HG03342 (cell line): ENCODE results near the gene UQCC5.

ENCODE experiments used
- ATAC-seq: cut with Tn5 transposase; IDR thresholded peaks from one replicate; pipeline ENCODE4 v1.9.1; 2021; ENCODE audit warnings: mild to moderate bottlenecking, moderate library complexity; ENCODE audit not compliant: unreplicated experiment

UQCC5 gene, protein sequence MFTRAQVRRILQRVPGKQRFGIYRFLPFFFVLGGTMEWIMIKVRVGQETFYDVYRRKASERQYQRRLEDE

DNA sequence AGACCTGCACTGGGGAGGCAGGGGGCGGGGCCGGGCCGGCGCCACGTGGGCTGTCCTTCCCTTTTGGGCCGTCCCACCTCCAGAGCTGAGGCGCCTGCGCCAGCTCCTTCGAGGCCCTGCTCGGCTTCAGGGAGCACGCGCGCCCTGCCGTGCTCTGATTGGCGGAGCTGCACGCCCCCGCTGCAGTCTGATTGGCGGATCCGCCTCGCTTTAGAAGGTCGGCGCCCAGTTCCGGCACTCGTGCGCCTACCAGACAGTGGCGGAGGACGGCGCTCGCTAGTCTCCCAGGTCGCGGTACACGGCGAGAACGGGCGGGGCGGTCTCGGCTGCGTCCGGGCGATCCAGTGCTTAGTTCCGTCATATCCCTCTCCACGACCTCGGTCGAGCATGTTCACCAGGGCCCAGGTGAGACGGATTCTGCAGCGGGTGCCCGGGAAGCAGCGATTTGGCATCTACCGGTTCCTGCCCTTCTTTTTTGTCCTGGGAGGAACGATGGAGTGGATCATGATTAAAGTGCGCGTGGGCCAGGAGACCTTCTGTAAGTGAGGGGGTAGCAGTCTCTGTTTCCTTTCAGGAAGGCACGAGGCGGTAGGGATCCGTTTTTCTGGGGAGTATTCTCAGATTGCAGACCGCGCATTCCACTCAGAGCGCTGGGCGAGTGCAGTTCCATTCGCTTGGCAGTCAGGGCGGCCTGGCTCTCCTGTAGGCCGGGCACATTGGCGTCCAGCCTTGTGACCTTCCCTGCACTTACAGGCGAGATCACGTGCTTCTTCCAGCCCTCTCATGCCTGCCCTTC, at the start of gene UQCC5:
TSS of gene UQCC5 (plus strand) at position 237 of the 796 bp plus-strand sequence. CDS start at position 388, 151 bp downstream.
- peak; percentile 81 for ATAC-seq

- ATAC-seq, result no peak
Measured at GRCh38 chr3:52487050-52487787, 49.2 kb upstream of the UQCC5 start.

GRCh38 chr3:52487788-52488691, 48.4 kb upstream of the UQCC5 start:
- no peak for ATAC-seq

DNA sequence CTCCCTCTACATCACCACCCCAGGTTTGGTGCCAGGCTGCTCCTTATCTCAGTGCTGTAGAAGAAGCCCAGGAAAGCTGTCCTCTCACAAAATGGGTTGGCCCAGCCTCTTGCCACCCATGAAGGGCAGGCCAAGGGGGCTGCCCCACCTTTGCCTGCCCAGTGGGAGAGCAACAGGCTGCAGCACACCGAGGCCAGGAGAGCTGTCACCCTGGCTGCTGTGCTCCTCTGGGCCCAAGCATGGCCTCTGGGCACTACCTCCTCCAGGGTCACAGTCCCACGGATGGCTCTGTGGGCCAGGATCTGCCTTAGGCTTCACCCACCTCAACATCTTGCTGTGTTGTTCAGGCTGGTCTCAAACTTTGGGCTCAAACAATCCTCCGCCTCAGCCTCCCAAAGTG, 47.7 kb upstream of the UQCC5 start:
- ATAC-seq, result no peak

GRCh38 chr3:52489453-52489852, 47.0 kb upstream of the UQCC5 start:
- no peak for ATAC-seq

DNA sequence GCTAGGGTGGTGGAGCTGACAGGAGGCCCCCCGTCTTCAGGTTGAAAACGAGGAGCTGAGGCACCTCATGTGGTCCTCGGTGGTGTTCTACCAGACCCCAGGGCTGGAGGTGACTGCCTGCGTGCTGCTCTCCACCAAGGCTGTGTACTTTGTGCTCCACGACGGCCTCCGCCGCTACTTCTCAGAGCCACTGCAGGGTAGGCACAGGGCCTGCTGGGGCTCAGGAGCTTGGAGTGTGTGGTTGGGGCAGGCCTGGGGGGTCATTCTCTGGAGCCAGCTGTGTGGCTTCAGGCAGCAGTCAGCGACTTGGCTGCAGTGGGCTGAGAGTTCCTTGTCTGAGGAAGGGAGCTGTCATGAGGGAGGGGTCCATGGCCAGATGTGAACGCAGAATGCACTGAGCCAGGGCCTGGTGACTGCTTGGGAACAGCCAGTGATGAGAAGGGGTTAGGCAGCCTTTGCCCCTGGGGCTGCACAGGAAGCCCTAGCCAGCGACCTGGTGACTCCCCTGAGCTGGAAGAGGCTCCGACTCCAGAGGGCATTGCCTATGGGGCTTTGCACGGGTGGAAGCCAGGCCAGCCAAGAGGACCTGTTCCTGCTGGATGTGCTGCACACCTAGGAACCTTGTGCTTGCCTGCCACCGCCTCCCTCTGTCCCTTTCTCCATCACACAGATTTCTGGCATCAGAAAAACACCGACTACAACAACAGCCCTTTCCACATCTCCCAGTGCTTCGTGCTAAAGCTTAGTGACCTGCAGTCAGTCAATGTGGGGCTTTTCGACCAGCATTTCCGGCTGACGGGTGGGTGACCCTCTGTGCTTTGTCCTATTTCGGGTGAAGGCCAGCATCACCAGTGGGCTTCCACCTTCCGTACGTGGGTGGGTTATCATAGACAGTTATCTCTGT, 46.1 kb upstream of the UQCC5 start:
- no peak for ATAC-seq

GRCh38 chr3:52490939-52491526, 45.4 kb upstream of the UQCC5 start:
- ATAC-seq, result no peak

- ATAC-seq, result no peak
Measured at GRCh38 chr3:52492059-52492458, 44.3 kb upstream of the UQCC5 start.

- ATAC-seq, result no peak
Measured at GRCh38 chr3:52493232-52494017, 43.0 kb upstream of the UQCC5 start.

GRCh38 chr3:52494445-52494844, 42.0 kb upstream of the UQCC5 start:
- ATAC-seq, result no peak

DNA sequence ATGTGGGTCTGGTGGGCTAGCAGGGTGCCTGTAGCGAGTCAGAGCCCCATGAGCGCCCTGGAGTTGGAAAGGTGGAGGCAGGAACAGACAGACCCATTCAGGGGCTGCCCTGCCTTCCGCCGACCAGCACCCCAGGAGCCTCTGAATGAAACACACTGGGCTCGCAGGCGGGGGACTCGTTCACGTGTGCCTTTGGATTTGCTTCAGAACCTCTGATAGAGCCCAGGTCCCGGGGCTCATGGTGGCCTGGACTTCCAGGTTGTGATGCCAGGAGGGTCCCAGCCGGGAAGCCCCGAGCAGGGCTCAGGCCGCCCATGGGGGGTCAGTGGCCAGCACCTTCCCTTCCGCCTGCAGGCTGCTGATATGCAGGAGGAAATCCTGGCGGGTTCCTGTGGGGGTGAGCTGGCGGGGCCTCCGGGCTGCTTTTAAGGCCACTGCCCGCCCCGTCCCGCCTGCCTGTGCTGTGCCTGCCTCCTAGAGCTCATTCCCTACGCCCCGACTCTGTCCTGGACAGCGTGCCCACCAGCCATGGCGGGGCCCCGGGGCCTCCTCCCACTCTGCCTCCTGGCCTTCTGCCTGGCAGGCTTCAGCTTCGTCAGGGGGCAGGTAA, 41.4 kb upstream of the UQCC5 start, which contains the start of gene STAB1:
TSS of gene STAB1 (plus strand) at position 453 of the 610 bp plus-strand sequence. CDS start at position 529, 76 bp downstream.
- ATAC-seq, result no peak

DNA sequence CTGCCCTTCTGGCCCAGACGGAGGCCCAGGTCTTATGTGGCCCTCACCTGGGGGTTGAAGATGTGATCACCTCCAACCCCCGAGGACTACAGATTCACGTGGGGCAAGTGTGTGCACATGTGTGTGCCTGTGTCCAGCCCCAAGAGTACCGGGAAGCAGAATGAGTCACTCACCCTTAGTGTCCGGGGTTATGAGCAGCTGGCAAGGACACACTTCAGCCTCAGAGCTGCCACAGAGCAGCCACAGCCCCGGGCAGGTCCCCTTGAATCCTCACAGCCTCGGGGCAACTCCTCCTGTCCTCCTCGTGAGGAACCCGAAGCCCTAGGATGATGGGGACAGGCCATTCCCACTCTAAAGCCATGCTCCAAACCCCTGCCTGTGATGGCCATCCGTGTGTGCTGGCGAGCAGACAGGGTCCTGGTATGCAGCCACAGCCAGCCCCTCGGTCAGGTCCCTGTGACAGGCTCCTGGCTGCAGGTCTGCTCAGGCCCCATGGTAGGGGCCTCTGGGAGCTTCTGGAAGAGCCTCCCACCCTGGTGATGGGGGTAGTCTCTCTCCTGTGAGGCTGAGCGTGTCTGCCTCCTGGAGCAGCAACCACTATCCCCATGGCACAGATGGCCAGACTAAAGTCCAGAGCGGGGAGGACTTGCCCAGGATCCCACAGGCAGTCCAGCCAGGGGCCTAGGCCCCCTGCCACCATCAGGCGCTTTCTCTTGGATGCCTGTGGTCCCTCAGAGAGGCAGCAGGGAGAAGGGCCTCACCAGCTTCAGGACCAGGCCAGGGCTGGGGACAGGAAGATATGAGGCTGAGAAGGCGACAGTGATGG, 40.4 kb upstream of the UQCC5 start:
- no peak for ATAC-seq

DNA sequence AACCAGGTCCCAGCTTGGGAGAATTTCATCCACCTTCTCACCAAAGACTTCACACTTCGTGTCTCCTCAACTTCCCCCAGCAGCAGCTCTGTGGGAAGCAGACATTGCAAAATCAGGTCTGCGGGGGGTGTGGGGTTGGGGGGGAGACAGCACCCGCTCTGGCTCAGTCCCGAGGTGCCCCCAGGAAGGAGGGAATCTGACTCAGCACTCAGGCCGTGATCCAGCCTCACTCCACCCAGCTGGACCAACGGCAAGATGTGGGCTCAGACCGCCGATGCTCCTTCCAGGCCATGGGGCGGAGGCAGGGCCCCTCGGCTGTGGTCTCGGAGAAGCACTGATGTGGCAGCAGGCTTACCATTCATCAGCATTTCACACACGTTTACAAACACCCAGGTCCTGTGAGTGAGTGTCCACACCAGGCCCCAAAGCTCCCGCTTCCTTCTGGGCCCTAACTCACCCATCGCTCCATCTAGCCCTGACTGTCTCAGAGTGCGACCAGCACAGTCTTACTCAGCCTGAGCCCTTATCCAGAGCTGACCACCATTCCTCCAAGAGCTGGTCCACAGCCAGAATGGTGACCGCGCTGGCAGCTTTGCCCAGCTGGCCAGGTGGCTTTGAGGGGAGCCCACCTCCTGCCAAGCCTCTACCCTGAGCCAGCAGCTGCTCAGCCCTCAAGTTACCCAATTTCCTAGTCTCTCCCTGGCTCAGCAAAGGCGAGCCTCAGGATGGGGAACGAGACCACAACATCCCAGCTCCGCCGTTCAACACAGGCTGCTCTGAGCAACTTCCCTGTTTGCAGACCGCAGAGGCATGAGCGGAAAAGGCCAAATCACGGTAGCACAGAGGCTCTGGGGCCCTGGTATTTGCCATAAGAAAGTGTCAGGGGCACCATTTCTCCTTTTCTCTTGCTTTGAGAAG, 38.0 kb upstream of the UQCC5 start:
- no peak for ATAC-seq

DNA sequence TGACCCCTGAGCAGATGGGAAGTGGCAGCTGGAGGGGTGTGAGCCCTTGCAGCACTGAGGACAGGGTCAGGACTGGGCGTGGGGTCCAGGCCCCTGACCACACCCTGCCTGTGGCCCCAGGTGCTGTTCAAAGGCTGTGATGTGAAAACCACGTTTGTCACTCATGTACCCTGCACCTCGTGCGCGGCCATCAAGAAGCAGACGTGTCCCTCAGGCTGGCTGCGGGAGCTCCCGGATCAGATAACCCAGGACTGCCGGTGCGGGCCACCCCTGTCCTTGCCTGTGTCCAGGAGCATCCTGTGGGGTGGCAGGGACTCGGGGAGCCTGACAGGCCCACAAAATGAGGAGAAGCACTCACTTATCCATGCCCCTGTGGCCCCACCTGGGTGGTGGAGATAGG, 35.4 kb upstream of the UQCC5 start:
- no peak for ATAC-seq

DNA sequence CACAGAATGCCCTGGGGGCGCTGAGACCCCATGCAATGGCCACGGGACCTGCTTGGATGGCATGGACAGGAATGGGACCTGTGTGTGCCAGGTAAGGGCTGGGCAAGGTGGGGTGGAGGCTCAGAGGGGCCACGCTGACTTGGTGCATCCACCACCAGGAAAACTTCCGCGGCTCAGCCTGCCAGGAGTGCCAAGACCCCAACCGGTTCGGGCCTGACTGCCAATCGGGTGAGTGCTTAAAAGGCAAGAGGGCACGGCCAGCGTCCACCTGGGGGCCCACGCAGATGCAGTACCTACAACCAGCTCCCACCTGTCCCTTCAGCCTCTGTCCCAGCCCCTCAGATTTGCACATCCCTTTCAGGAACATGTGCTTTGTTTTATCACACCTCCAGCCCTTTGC, 34.4 kb upstream of the UQCC5 start:
- ATAC-seq, result no peak

DNA sequence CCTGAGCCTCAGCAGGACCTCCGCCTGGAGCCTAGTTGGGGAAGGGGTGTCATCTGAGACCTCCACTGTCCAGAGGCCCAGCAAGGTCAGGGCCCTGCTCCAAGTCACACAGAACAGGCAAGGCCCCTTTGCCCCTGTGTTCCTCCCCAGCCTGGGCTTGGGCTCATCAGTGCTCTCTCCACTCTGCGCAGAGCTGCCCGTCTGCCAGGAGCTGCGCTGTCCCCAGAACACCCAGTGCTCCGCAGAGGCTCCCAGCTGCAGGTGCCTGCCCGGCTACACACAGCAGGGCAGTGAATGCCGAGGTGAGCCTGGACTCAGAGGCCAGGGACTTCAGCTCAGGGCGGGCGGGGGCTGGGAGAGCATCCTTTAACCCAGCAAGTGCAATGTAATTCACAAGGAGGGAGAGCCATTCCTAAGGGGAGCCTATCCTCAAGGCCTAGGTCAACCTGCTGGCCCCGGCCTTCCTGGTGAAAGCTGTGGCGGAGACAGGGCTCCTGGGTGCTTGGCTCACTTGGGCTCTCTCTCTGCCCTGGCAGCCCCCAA, 33.5 kb upstream of the UQCC5 start:
- no peak for ATAC-seq
